ENCODE results near the gene CLCF1.

CLCF1 gene

GRCh38 chr11:67396259-67396581 lies 22.8 kb upstream of the CLCF1 start:
- Histone ChIP-seq H3K36me3 (ENCODE audit: control insufficient read depth in 5 of 5, insufficient read depth in 5 of 5, low read length in 5 of 5) (peaks cover 0 to 51% (median 30%) of the 10 kb centered on the region in 5 donors), H3K4me1 (ENCODE audit: control insufficient read depth in 5 of 5, insufficient read depth in 5 of 5, low read length in 5 of 5) (peaks cover 8 to 60% (median 54%) of the 10 kb centered on the region in 5 donors), H3K27me3 (ENCODE audit: control insufficient read depth in 5 of 5, insufficient read depth in 4 of 5, low read length in 5 of 5) (no peaks in the 10 kb centered on the region), H3K4me3 (ENCODE audit: low read depth in 1 of 5, low read length in 5 of 5) (no peak overlapping the region), H3K27ac (ENCODE audit: low read depth, low read length) (no peak overlapping the region), H3K9me3 (ENCODE audit: control insufficient read depth in 5 of 5, low read length in 5 of 5) (no peaks in the 10 kb centered on the region), H3K9ac (ENCODE audit: low read length in 5 of 5) (no peak overlapping the region)

GRCh38 chr11:67395555-67396258 lies 22.3 kb upstream of the CLCF1 start:
- Histone ChIP-seq H3K4me3 (ENCODE audit: low read depth in 1 of 5, low read length in 5 of 5) (no peak overlapping the region), H3K36me3 (ENCODE audit: control insufficient read depth in 5 of 5, insufficient read depth in 5 of 5, low read length in 5 of 5) (peaks cover 0 to 51% (median 30%) of the 10 kb centered on the region in 5 donors), H3K4me1 (ENCODE audit: control insufficient read depth in 5 of 5, insufficient read depth in 5 of 5, low read length in 5 of 5) (peaks cover 8 to 60% (median 54%) of the 10 kb centered on the region in 5 donors)

GRCh38 chr11:67393990-67394389 lies 20.6 kb upstream of the CLCF1 start:
- Histone ChIP-seq H3K27me3 (ENCODE audit: control insufficient read depth in 5 of 5, insufficient read depth in 4 of 5, low read length in 5 of 5) (no peaks in the 10 kb centered on the region), H3K9me3 (ENCODE audit: control insufficient read depth in 5 of 5, low read length in 5 of 5) (no peaks in the 10 kb centered on the region), H3K27ac (ENCODE audit: low read depth, low read length) (no peak overlapping the region), H3K9ac (ENCODE audit: low read length in 5 of 5) (no peak overlapping the region), H3K36me3 (ENCODE audit: control insufficient read depth in 5 of 5, insufficient read depth in 5 of 5, low read length in 5 of 5) (peaks cover 0 to 45% (median 24%) of the 10 kb centered on the region in 5 donors), H3K4me3 (ENCODE audit: low read depth in 1 of 5, low read length in 5 of 5) (no peak overlapping the region), H3K4me1 (ENCODE audit: control insufficient read depth in 5 of 5, insufficient read depth in 5 of 5, low read length in 5 of 5) (peaks cover 3 to 47% (median 41%) of the 10 kb centered on the region in 5 donors)

More at GRCh38 chr11:67395555-67396258, 22.3 kb upstream of the CLCF1 start:
- no peaks in the 10 kb centered on the region for H3K27me3 ChIP-seq (ENCODE audit: control insufficient read depth in 5 of 5, insufficient read depth in 4 of 5, low read length in 5 of 5)
- no peak overlapping the region for H3K27ac ChIP-seq (ENCODE audit: low read depth, low read length)
- H3K9me3 ChIP-seq (ENCODE audit: control insufficient read depth in 5 of 5, low read length in 5 of 5) = no peaks in the 10 kb centered on the region
- H3K9ac ChIP-seq (ENCODE audit: low read length in 5 of 5) = no peak overlapping the region

GRCh38 chr11:67393437-67393836 lies 20.0 kb upstream of the CLCF1 start:
- no peak overlapping the region for H3K9ac ChIP-seq (ENCODE audit: low read length in 5 of 5)
- peaks cover 0 to 40% (median 18%) of the 10 kb centered on the region in 5 donors for H3K36me3 ChIP-seq (ENCODE audit: control insufficient read depth in 5 of 5, insufficient read depth in 5 of 5, low read length in 5 of 5)
- H3K4me1 ChIP-seq (ENCODE audit: control insufficient read depth in 5 of 5, insufficient read depth in 5 of 5, low read length in 5 of 5) = peaks cover 3 to 42% (median 37%) of the 10 kb centered on the region in 5 donors
- H3K4me3 ChIP-seq (ENCODE audit: low read depth in 1 of 5, low read length in 5 of 5) = no peak overlapping the region
- no peak overlapping the region for H3K27ac ChIP-seq (ENCODE audit: low read depth, low read length)
- H3K27me3 ChIP-seq (ENCODE audit: control insufficient read depth in 5 of 5, insufficient read depth in 4 of 5, low read length in 5 of 5) = no peaks in the 10 kb centered on the region
- no peaks in the 10 kb centered on the region for H3K9me3 ChIP-seq (ENCODE audit: control insufficient read depth in 5 of 5, low read length in 5 of 5)

- peak overlapping the region; percentile 31 to 93 (median 87) for H3K4me3 ChIP-seq (ENCODE audit: low read depth in 1 of 5, low read length in 5 of 5)
- H3K27ac ChIP-seq (ENCODE audit: low read depth, low read length) = peak overlapping the region; percentile 69
- H3K9me3 ChIP-seq (ENCODE audit: control insufficient read depth in 5 of 5, low read length in 5 of 5) = no peaks in the 10 kb centered on the region
- H3K36me3 ChIP-seq (ENCODE audit: control insufficient read depth in 5 of 5, insufficient read depth in 5 of 5, low read length in 5 of 5) = peaks cover 0 to 28% (median 7%) of the 10 kb centered on the region in 5 donors
- peaks cover 1 to 30% (median 26%) of the 10 kb centered on the region in 5 donors for H3K4me1 ChIP-seq (ENCODE audit: control insufficient read depth in 5 of 5, insufficient read depth in 5 of 5, low read length in 5 of 5)
- peak overlapping the region; percentile 63 to 84 (median 78) for H3K9ac ChIP-seq (ENCODE audit: low read length in 5 of 5)
- no peaks in the 10 kb centered on the region for H3K27me3 ChIP-seq (ENCODE audit: control insufficient read depth in 5 of 5, insufficient read depth in 4 of 5, low read length in 5 of 5)
Measured at GRCh38 chr11:67392183-67392715, 18.9 kb upstream of the CLCF1 start.

- Histone ChIP-seq H3K9me3 (ENCODE audit: control insufficient read depth in 5 of 5, low read length in 5 of 5) (no peaks in the 10 kb centered on the region), H3K27me3 (ENCODE audit: control insufficient read depth in 5 of 5, insufficient read depth in 4 of 5, low read length in 5 of 5) (no peaks in the 10 kb centered on the region), H3K27ac (ENCODE audit: low read depth, low read length) (peak within 1 kb of the TSS; percentile 86), H3K9ac (ENCODE audit: low read length in 5 of 5) (peak within 1 kb of the TSS; percentile 85 to 92 (median 87)), H3K36me3 (ENCODE audit: control insufficient read depth in 5 of 5, insufficient read depth in 5 of 5, low read length in 5 of 5) (peaks cover 0 to 22% (median 7%) of the 10 kb centered on the region in 5 donors), H3K4me3 (ENCODE audit: low read depth in 1 of 5, low read length in 5 of 5) (peak within 1 kb of the TSS; percentile 85 to 93 (median 88)), H3K4me1 (ENCODE audit: control insufficient read depth in 5 of 5, insufficient read depth in 5 of 5, low read length in 5 of 5) (peaks cover 1 to 28% (median 25%) of the 10 kb centered on the region in 5 donors)
Measured at GRCh38 chr11:67391304-67392182, 18.1 kb upstream of the CLCF1 start, which contains the start of gene RAD9A. Gene RAD9A, plus strand, starts transcription at chr11:67391986. Its CDS starts 59 bp downstream, at chr11:67392045.

GRCh38 chr11:67390947-67391303 lies 17.5 kb upstream of the CLCF1 start:
- H3K27ac ChIP-seq (ENCODE audit: low read depth, low read length) = peak overlapping the region; percentile 86
- H3K4me1 ChIP-seq (ENCODE audit: control insufficient read depth in 5 of 5, insufficient read depth in 5 of 5, low read length in 5 of 5) = peaks cover 1 to 26% (median 23%) of the 10 kb centered on the region in 5 donors
- H3K9me3 ChIP-seq (ENCODE audit: control insufficient read depth in 5 of 5, low read length in 5 of 5) = no peaks in the 10 kb centered on the region
- peak overlapping the region; percentile 85 to 93 (median 88) for H3K4me3 ChIP-seq (ENCODE audit: low read depth in 1 of 5, low read length in 5 of 5)
- H3K9ac ChIP-seq (ENCODE audit: low read length in 5 of 5) = peak overlapping the region; percentile 85 to 92 (median 87)
- no peaks in the 10 kb centered on the region for H3K27me3 ChIP-seq (ENCODE audit: control insufficient read depth in 5 of 5, insufficient read depth in 4 of 5, low read length in 5 of 5)
- H3K36me3 ChIP-seq (ENCODE audit: control insufficient read depth in 5 of 5, insufficient read depth in 5 of 5, low read length in 5 of 5) = peaks cover 0 to 16% (median 4%) of the 10 kb centered on the region in 5 donors

GRCh38 chr11:67389477-67389876 lies 16.1 kb upstream of the CLCF1 start:
- Histone ChIP-seq H3K4me1 (ENCODE audit: control insufficient read depth in 5 of 5, insufficient read depth in 5 of 5, low read length in 5 of 5) (peaks cover 1 to 26% (median 23%) of the 10 kb centered on the region in 5 donors), H3K9me3 (ENCODE audit: control insufficient read depth in 5 of 5, low read length in 5 of 5) (no peaks in the 10 kb centered on the region), H3K27me3 (ENCODE audit: control insufficient read depth in 5 of 5, insufficient read depth in 4 of 5, low read length in 5 of 5) (peaks cover 0 to 3% (median 0%) of the 10 kb centered on the region in 5 donors), H3K27ac (ENCODE audit: low read depth, low read length) (no peak overlapping the region), H3K9ac (ENCODE audit: low read length in 5 of 5) (no peak overlapping the region), H3K36me3 (ENCODE audit: control insufficient read depth in 5 of 5, insufficient read depth in 5 of 5, low read length in 5 of 5) (peaks cover 0 to 9% (median 4%) of the 10 kb centered on the region in 5 donors), H3K4me3 (ENCODE audit: low read depth in 1 of 5, low read length in 5 of 5) (no peak overlapping the region)

GRCh38 chr11:67387518-67387917 lies 14.1 kb upstream of the CLCF1 start:
- H3K4me1 ChIP-seq (ENCODE audit: control insufficient read depth in 5 of 5, insufficient read depth in 5 of 5, low read length in 5 of 5) = peaks cover 0 to 19% (median 15%) of the 10 kb centered on the region in 5 donors
- H3K4me3 ChIP-seq (ENCODE audit: low read depth in 1 of 5, low read length in 5 of 5) = no peak overlapping the region
- H3K27ac ChIP-seq (ENCODE audit: low read depth, low read length) = no peak overlapping the region
- no peak overlapping the region for H3K9ac ChIP-seq (ENCODE audit: low read length in 5 of 5)
- peaks cover 0 to 3% (median 0%) of the 10 kb centered on the region in 5 donors for H3K27me3 ChIP-seq (ENCODE audit: control insufficient read depth in 5 of 5, insufficient read depth in 4 of 5, low read length in 5 of 5)
- H3K36me3 ChIP-seq (ENCODE audit: control insufficient read depth in 5 of 5, insufficient read depth in 5 of 5, low read length in 5 of 5) = no peaks in the 10 kb centered on the region
- no peaks in the 10 kb centered on the region for H3K9me3 ChIP-seq (ENCODE audit: control insufficient read depth in 5 of 5, low read length in 5 of 5)

Measured in subcutaneous abdominal adipose tissue (tissue), 5 donors.